ENCODE data around the gene MRPS5.
A peak's percentile ranks its signal among the peaks of the same experiment; 100 is the strongest.
"Not testable (repeated sequence)": the region's sequence is repeated elsewhere in the genome, so short reads cannot be mapped to it uniquely, and the experiment has no call there.

MRPS5 gene

GRCh38 chr2:95121407-95122196, at the start of gene MRPS5:
MRPS5 (minus strand) TSS chr2:95121808; CDS start chr2:95121791, 17 bp downstream.
- DNase-seq: peak; percentile 50

- no peak for DNase-seq
Measured at GRCh38 chr2:95166065-95166763, 44.6 kb upstream of the MRPS5 start.

- peak; percentile 81 for DNase-seq
Measured at GRCh38 chr2:95165371-95166064, 43.9 kb upstream of the MRPS5 start, which contains the start of gene ZNF2. ZNF2 (plus strand) TSS chr2:95165809; CDS start chr2:95176227, 10,418 bp downstream.

DNA sequence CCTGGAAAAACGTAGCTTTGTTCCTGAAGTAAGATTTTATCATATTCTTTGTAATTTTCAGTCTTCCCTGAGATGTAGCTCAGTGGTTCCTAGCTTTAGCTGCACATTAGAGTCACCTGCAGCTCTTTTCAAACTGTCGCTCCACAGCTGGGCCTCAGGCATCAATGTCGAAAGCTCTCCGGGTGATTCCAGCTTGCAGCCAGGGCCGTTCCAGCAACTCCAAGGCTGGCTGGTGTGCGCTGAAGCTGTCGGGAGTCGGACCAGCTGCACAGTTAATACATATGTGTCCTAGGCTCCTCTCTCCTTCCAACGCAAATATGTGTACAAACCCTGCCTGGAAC, 43.4 kb upstream of the MRPS5 start:
- DNase-seq: no peak

- DNase-seq: peak; percentile 11
Measured at GRCh38 chr2:95159690-95160449, 38.3 kb upstream of the MRPS5 start, which contains the start of gene ZNF514. ZNF514 (minus strand) TSS chr2:95159848; CDS start chr2:95153253, 6,595 bp downstream.

DNA sequence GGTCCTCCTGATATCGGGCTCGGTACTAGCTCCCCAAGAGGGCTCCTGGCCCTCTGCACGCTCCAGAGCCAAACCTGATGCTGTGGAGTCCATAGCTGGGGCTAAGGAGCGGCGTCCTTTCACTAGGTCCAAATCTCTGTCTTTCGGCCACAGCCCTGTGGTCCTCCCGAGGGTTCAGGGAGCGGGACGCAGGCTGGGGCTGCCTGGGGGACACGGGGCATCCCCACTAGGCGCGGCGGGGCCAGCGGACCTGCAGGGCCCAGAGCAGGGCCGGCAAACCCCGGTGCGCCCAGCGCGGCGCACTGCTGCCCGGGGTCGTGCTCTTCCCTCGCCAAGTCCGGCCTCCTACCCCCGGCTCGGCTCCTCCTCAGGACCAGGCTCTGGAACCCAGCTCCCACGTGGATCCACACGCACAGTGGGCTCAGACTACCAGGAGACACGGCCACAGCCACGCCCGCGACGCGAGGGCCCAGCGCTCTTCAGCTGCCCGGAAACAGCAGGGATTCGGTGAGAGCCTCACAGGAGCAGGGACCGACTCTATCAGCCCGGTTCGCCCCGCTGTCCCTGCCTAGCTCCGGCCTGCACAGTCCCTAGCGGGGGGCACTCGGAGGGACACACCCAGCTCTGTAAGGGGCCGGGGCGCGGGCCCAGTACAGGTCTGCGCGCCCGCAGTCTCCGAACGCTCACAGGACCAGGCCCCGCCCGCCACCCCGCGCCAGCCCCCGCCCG, 37.4 kb upstream of the MRPS5 start:
- peak; percentile 14 for DNase-seq

DNA sequence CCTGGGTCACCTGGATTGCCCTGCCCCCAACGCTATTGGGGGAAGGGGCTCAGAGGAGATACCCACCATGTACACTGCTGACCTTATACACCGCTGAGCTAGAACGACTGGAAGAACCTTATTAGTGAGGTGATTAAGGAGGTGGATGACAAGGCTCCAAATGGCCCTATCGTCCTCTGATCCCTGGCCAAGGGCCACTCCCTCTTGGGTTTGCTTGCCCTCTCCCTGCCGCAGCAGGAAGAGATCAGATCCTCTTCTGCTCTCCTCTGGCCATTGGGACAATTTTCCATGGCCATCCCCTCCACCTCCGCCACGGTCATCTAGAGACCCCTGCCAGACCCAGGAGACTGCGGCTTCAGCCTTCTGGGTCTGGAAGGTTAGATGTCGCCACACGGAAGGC, 36.8 kb upstream of the MRPS5 start:
- no peak for DNase-seq

DNA sequence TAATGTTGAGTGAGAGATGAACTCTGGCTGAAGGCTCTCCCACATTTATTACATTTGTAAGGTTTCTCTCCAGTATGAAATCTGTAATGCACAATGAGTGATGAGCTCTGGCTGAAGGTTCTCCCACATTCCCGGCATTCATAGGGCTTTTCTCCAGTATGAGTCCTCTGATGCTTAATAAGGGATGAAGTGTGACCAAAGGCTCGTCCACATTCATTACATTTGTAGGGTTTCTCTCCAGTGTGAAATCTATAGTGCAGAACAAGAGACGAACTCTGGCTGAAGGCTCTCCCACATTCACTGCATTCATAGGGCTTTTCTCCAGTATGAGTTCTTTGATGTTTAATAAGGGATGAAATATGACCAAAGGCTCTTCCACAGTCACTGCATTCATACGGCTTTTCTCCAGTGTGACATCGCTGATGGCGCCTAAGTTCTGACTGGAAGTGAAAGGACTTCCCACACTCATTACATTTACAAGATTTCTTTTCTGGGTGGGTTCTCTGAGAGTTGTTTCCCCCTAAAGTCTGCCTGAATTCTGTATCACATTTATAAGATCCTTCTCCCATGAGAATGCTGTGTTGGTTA, 27.9 kb upstream of the MRPS5 start:
- DNase-seq: no peak

- no peak for DNase-seq
Measured at GRCh38 chr2:95143838-95144237, 22.2 kb upstream of the MRPS5 start.

- DNase-seq: no peak
Measured at GRCh38 chr2:95138702-95139101, 17.1 kb upstream of the MRPS5 start.

DNA sequence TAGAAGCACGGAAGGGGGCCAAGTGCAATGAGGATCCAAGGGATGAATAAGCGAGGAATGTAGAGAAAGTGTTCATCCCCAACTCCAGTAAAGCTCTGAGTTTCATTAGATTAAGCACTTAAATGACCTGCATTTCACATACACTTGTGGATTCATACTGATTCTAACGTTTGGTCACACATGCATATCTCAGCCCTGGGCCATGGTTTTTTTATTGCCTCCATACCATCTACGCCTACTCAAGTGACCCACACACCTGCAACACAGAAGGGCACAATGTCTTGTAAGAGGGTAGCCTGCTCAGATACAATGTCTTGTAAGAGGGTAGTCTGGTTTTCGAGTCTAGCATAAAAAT, 566 bp upstream of the MRPS5 start:
- DNase-seq: no peak

DNA sequence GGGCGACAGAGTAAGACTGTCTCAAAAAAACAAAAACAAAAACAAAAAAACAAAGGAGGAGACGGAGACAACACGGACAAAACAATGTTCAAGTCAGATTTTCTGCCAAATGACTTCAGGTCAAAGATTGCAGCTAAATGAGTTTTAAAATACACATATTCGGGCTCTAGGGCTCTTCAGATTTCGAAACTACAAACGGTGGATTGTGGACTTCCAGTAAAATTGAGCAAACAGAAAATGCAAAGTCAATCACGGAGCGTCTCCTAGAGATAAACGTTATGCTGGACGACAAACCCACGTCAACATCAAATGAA, 558 bp downstream of the MRPS5 start:
- no peak for DNase-seq

- DNase-seq: no peak
Measured at GRCh38 chr2:95115418-95115817, 6.2 kb downstream of the MRPS5 start.

- no peak for DNase-seq
Measured at GRCh38 chr2:95113464-95113863, 8.1 kb downstream of the MRPS5 start.

GRCh38 chr2:95110395-95110794, 11.2 kb downstream of the MRPS5 start:
- DNase-seq: no peak

GRCh38 chr2:95109260-95109659, 12.3 kb downstream of the MRPS5 start:
- DNase-seq: no peak

- DNase-seq: no peak
Measured at GRCh38 chr2:95106081-95106480, 15.5 kb downstream of the MRPS5 start.

GRCh38 chr2:95104606-95105005, 17.0 kb downstream of the MRPS5 start:
- no peak for DNase-seq

- no peak for DNase-seq
Measured at GRCh38 chr2:95099910-95100309, 21.7 kb downstream of the MRPS5 start.

DNA sequence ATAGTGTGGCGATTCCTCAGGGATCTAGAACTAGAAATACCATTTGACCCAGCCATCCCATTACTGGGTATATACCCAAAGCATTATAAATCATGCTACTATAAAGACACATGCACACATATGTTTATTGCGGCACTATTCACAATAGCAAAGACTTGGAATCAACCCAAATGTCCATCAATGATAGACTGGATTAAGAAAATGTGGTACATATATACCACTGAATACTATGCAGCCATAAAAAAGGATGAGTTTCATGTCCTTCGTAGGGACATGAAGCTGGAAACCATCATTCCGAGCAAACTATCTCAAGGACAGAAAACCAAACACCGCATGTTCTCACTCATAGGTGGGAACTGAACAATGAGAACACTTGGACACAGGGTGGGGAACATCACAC, 23.3 kb downstream of the MRPS5 start:
- DNase-seq: not testable (repeated sequence)

- no peak for DNase-seq
Measured at GRCh38 chr2:95091885-95092555, 29.6 kb downstream of the MRPS5 start.
